DMS114 treated with DMSO at 0.1 percent for 48 hours (cell line): ENCODE data around the gene HSPH1.

ENCODE experiments used
- DNase-seq: peaks from one replicate; lab custom pipeline; 2025; ENCODE audit not compliant: unreplicated experiment; lab: John Stamatoyannopoulos, UW

HSPH1 gene

GRCh38 chr13:31161557-31162150 is at the start of gene HSPH1:
Gene HSPH1 (minus strand): TSS chr13:31161904. CDS start chr13:31161582, 322 bp downstream.
- DNase-seq: peak; percentile 86

DNA sequence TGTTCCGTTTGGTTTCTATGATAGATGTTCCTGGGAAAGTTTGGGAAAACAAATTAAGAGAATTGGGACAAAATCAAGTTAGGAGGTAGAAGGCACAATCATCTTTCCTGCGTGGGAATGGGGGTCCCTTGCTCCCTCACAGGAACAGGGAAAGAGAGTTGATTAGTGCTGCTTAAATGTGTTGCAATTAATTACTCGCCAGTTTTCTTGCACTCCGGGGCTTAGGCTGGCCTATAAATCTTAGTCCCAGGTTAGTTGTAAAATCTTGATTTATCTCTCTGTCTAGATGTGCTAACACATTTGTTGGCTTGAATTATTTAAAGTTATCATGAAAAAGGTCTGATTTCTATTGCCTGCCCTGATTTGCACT is 48.1 kb upstream of the HSPH1 start:
- no peak for DNase-seq

DNA sequence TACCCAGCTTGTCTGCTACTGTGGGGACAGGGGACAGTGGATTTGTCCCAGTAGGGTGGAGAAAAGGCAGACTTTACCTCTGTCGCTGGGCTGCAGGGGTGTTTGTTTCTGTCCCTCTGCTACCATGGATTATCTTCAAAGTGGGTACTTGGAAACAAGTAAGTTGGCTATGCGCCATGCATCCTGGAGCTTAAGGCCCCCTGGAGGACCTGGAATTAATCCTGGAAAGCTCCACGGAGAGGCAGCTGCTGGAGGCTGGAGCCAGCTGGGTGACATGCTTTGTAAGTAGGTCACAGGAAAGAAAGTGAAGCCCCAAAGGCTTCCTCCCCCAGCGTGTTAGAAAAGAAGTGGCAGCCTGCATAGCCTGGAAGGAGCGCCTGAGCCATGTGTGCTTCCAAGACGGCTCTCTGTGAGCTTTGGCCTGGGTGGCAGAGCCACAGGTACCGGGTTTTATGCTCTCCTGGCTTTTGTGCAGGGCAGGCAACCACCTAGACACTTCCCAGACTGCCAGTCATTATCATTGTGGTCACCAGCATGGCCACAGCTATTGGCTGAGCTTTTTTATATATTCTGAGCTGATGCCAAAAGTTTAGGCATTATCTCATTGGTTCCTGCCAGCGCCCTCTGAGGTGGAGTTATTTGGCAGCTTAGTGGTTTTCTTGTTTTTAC is 47.6 kb upstream of the HSPH1 start:
- DNase-seq: no peak

DNA sequence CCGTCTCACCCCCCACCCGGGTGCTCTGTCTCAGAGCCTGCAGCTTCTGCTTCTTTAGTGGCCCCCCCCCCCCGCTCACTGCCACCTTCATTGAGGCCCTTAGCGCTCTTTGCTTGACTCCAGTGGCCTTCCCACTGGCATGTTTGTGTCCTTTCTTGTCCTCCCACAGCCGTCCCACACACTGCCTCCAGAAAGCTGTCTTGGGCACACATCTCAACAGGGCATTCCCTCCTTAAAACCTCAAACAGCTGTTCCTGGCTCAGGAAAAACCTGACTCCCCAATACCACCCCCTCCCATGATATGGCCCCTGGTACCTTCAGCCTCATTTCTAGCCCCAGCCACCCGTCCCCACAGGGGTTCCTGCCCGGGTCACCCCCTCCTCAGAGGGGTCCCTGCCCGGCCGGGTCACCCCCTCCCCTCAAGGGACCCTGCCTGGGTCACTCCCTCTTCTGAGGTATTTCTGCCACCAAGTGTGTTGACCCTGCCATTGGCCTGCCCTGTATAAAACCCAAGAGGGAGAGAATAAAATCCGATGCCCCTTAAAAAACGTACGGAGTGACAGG is 46.9 kb upstream of the HSPH1 start:
- no peak for DNase-seq

DNA sequence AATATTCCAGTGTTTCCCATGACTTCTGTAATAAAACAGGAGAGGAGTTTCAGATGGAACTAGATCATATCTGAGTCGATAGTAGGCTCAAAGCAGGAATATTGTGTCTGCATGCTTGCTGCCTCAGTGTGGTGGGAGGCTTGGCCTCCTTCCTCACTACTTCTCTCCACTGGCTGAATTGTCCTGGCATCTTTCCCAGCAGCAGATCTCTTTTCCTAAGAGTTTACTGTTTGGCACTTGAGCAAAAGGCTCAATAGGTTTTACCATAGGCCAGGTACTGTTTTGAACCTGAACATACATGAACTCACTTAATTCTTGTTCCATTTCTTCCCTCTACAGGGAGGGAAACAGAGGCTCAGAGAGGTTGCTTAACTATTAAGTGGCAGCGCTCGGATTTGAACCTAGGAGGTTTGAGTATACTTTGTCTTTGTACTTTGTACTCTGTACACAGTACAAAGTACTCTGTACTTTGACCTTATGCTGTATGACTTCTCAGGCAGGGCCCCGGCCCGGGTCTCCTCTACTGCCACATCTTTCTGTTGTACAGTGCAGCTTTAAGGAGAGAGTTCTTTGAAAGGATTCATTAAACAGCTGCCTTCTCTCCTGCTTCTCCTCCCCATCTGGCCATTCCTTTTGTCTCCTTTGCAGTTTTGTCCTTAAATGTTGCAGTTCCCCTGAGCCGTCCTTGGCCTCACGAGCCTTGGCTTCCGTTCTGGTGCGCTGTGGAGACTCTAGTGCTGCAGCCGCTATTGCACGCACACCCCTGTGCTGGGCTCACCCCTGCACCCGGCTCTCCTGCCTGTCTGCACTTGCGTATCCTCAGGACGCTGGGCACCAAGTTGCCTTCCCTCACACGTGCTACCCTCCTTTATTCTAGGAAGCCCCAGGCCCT is 46.2 kb upstream of the HSPH1 start:
- no peak for DNase-seq

DNA sequence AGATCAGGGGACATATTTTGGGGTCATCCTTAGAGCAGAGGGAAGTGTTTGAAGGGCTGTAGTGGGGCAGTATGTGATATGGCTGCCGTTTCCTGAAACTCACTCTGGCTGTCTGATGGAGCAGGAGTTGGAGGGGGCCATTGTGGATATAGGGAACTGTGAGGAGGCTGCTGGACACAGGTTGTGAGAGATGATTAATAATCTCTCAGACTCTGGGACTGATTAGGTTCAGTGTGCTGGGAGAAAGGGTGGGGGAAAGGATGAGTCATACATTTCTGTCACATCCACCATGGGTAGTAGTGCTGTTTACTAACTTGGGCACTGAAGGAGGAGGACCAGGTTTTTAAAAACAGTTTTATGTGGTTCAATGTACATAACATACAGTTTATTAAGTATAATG is 42.9 kb upstream of the HSPH1 start:
- DNase-seq: no peak

- DNase-seq: no peak
These were observed 39.8 kb upstream of the HSPH1 start for GRCh38 chr13:31201341-31202031.

DNA sequence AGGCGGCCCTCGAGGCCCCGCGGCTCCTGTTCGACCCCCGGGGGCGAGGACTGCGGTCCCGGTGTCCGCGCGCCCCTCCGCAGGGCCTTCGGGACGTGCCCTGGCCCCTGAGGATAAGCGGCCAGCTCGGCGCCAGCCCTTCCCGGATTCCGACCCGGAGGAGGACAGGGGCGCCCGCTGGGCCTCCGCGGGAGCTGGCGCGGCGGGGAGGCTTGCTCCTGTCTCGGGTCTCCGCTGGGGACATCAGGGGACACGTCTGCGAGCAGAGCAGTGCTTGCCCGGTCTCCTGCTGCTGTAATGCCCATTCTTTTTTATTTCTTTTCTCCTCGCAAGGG is 38.9 kb upstream of the HSPH1 start:
- DNase-seq: no peak

- DNase-seq: no peak
These were observed 38.3 kb upstream of the HSPH1 start, which contains the start of gene B3GLCT for GRCh38 chr13:31199849-31200636. Gene B3GLCT (plus strand): TSS chr13:31199975. CDS start chr13:31200085, 110 bp downstream.

DNA sequence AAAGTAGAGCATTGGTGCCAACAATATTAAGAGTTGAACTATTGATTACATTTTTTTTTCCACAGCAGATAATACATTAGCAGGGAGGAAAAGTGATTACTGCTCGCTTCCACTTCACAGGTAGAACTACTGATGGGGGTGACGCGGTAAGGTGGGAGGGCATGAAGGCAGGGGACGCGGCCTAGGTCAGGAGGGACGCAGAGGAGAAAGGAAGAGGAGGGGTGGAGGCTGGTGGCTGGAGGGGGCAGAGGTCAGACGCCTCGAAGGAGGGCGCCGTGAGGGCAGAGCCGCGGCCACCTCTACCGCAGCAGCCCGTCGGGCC is 37.8 kb upstream of the HSPH1 start:
- DNase-seq: no peak

DNA sequence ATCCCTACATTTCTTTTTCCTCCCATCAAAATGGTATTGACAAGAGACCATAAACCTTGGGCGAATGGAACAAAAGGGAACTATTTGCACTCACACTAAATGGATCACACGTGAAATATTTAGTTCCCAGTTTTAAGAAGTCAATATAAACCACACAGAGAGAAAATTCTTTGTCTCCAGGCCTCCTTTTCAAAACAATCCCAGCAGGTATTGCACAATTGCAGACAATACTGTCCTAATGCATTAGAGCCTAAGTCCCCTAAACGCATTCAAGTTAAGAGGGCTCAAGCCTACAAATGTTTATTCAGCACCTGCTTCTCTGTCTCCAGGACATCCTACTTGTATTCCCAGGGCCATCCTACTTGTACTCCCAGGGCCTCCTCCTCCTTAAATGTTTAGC is 36.8 kb upstream of the HSPH1 start:
- DNase-seq: no peak

DNA sequence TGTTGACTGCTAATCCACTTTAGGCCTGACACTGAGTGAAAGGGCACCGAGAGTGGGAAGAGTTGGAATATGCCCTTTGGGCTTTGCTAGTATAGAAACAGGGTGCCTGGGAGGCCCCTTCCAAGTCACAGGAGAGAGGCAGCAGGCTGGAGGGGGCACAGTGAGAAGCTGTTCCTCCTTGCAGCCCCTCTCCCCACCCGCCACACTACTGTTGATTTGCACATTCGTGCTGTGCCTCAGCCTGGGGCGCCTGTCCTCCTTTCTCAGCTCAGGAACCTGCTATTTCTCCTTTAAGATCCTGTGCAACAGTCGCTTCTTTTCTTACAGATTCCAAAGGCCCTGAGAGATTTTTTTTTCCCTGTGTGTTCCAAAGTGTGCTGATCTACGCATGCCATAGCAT is 35.3 kb upstream of the HSPH1 start:
- no peak for DNase-seq

DNA sequence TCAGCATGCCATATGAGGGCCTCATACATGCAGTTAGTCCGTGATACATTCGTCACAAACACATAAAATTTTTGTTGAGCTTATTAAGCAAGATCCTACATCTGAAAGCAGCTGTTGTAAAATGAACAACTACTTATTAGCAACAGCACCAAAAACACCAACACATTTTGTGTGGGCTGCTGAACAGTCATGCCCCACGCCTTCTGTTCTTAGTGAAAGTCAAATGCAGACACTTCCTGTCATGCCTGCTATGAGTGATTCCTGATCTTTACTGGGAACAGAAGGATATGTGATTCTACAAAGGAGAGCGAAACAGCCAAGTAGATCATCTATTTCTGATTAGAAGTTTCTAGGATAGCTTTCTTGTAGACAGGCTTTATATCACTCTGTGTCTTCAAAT is 33.9 kb upstream of the HSPH1 start:
- no peak for DNase-seq

- DNase-seq: no peak
These were observed 30.6 kb upstream of the HSPH1 start for GRCh38 chr13:31192306-31192705.

DNA sequence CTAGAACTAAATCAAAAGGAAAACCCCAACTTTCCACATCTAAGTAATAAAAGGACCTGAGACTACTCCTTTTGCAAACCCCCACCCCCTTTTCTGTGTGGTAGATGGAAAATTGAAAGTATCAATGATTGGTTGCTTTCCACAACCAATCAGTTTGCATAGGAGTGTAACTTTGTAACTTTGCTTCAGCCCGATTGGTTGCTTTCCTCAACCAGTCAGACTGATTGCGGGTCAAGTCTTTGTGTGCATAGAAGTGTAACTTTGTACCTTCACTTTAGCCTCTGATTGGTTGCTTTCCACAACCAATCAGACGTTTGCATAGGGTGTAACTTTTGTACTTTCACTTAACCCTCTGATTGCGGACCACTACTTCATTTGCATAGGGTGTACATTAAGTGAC is 30.0 kb upstream of the HSPH1 start:
- no peak for DNase-seq

DNA sequence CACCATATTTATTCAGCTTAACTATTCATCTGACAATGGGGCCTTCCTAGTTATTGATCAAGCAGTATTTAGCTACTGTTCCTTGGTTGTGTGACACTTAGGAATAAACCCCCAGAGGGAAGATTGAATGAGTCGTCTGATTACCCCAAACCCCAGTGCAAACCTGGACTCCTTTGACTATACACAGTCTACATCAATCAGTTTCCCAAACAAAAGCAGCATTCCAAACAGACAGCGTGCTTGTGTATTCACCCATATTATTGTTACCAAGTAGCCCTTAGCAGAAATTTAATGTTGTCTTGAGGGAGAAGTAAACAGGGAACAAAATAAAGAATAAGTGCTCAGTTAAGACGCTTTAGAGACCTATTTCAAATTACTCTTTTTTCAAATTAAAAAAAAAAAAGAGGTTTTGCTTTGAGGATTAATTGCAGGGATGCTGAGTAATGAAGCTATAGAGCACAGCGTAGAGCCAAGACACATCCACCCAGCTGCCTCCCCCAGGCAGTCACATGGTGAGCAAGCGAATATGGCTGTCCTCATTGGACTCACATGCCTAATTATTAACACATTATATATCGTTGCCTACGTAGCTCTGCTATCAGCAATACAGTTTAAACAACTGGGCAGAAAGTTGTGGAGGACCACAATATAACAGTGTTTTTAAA is 23.4 kb upstream of the HSPH1 start:
- no peak for DNase-seq

- no peak for DNase-seq
These were observed 22.7 kb upstream of the HSPH1 start for GRCh38 chr13:31184451-31184850.

- no peak for DNase-seq
These were observed 21.3 kb upstream of the HSPH1 start for GRCh38 chr13:31182987-31183386.

GRCh38 chr13:31179754-31180153 is 18.1 kb upstream of the HSPH1 start:
- DNase-seq: no peak

DNA sequence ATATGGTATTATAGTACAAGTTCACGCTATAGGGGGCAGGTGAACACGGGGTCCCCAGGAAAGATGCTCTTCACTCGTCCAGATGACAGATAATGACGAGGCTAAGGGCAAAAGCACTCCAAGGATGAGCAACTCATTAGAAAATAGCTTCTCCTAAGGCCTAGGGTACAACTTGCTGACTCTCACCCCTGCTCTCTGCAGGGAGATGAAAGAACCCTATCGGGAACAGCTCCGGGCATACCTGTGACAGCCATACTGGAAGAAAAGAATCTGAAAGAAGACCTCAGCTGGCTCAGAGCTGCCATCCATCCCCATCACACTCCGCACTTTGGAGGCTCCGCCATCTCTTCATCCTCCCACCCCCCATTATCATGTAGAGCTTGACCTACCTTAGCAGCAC is 17.5 kb upstream of the HSPH1 start:
- no peak for DNase-seq
